DOHH2 (cell line): ENCODE results near the gene CNKSR1.

Experiments
- CTCF ChIP-seq: fragments of 200-600 bp; sonication (generic); IDR thresholded peaks from one replicate; pipeline ENCODE4 v1.5.1; 2014; ENCODE audit warnings: antibody characterized with exemption, mild to moderate bottlenecking, low read depth, low read length; ENCODE audit not compliant: poor library complexity, severe bottlenecking
- EZH2phosphoT487 ChIP-seq: fragments of 200-600 bp; sonication (generic); IDR thresholded peaks from 2 replicates; pipeline ENCODE4 v1.6.1; 2017; ENCODE audit warnings: borderline replicate concordance, mild to moderate bottlenecking, antibody characterized with exemption, low read length, moderate library complexity, mixed read lengths

GRCh38 chr1:26221094-26221493, 43.8 kb downstream of the CNKSR1 start:
- TF ChIP-seq EZH2phosphoT487 (no peak), CTCF (no peak)
